ENCODE results near the gene TSSK6.

Gene TSSK6

GRCh38 chr19:19532806-19533701, 17.7 kb upstream of the TSSK6 start:
- no peak overlapping the region for H3K27ac ChIP-seq

GRCh38 chr19:19531951-19532805, 16.8 kb upstream of the TSSK6 start:
- Histone ChIP-seq H3K27ac (no peak overlapping the region), H3K4me3 (no peak overlapping the region)

More at GRCh38 chr19:19532806-19533701, 17.7 kb upstream of the TSSK6 start:
- no peak overlapping the region for H3K4me3 ChIP-seq

DNA sequence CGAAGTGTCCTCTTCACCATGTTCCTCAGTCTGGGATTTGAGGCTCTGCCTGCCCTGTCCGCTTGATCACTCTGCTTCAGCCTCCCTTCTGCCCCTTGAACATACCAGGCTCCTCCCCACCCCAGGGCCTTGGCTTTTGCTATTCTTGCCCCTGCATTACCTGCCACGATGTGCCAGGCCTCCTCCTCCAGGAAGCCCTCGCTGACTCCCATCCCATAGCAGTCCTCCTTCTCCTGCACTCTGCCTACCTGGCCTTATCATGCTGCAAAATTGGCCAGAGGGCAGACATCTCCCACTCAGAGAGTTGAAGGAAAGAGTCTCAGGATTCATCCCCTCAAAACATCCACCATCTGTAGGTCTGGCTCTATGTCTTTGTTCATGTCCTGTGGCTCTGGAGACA, 15.5 kb upstream of the TSSK6 start:
- H3K27ac ChIP-seq = peak overlapping the region in 1 of 21 experiments; percentile 10

DNA sequence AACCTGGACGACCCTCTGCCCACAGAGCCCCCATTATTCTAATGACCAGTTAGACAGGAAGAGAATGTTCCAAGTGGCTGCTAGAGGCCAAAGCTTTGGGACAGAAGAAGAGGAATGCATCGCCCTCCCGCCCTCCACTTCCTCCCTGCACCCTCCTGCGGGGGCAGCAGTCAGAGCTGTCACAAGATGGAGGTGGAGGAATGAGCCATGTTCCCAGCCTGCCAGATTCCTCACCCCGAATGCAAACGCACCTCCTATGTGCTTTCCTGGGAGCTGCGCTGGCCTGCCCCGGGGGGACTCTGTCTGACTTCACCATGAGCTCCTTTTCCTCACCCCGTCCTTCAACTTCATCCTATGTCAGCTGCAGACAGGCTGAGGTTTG, 15.1 kb upstream of the TSSK6 start:
- H3K27ac ChIP-seq = no peak overlapping the region
- no peak overlapping the region for H3K4me3 ChIP-seq

More for the DNA sequence above, 15.5 kb upstream of the TSSK6 start:
- no peak overlapping the region for H3K4me3 ChIP-seq

GRCh38 chr19:19529783-19530422, 14.6 kb upstream of the TSSK6 start:
- no peak overlapping the region for H3K27ac ChIP-seq
- no peak overlapping the region for H3K4me3 ChIP-seq

DNA sequence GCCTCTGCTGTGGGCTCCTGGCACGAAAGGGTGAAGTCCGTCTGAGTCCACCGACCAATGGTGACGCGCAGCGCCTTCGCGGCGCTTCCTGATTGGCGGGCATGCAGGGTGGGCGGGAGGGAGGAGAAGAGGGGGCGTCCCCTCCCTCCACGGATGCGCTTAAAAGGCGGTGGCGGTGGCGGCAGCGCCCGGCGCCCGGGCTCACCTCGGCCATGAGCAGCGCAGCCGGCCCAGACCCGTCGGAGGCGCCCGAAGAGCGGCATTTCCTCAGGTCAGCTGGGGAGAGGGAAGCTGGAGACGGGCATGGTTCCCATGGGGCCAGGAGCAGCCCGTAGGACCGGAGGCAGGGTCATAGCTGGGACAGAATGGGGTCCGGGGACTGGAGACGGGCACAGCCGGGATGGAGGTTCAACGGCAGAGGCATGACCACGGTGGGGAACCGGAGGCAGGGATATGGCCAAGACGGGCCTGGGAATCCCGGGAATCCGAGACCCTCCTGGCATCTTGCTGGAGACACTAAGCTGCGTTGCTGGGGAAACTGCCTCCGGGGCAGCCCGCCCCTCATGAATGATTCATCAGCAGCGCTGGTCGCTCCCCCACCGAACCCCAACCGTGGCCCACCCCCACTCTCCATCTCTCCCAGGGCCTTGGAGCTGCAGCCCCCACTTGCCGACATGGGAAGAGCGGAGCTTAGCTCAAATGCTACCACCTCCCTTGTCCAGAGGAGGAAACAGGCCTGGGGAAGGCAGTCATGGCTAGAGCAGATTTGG, 13.6 kb upstream of the TSSK6 start, which contains the start of gene YJEFN3:
YJEFN3 (plus strand) TSS at position 191 of the 770 bp plus-strand sequence; CDS start at position 213, 22 bp downstream.
- Histone ChIP-seq H3K4me3 (no peak within 1 kb of the TSS), H3K27ac (no peak within 1 kb of the TSS)

DNA sequence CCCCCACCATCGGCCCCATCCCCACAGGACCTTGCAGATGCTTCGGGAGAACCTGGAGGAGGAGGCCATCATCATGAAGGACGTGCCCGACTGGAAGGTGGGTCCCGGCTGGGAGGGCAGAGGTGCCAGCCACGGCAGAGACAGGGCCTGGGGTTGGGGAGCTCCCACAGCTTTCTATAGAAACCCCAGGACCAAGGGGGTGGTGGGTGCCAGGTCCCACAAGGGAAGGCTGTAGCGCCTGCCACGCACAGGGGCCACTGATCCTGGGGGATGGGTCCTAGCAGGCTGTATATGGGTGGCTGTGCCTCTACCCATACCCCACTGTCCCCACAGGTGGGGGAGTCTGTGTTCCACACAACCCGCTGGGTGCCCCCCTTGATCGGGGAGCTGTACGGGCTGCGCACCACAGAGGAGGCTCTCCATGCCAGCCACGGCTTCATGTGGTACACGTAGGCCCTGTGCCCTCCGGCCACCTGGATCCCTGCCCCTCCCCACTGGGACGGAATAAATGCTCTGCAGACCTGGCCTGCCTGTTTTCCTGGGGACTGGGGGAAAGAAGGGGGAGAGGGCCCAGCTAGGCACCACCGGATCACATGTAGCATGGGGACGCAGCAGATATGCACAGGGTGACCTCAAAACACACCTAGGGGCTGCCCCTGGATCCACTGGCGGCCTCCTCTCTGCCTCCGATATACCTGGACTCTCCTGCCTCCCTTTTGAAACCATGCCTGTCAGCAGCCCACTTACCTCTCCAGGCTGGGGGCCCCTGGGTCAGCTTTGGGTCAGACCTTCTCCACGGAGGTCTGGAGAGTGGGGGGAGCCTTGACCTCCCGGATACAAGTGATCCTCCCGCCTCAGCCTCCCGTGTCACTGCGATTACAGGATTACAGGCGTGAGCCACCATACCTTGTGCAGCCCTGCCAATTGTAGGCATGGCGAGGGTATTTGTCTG, 12.6 kb upstream of the TSSK6 start:
- Histone ChIP-seq H3K4me3 (no peak overlapping the region), H3K27ac (no peak overlapping the region)

GRCh38 chr19:19527371-19527656, 12.0 kb upstream of the TSSK6 start:
- Histone ChIP-seq H3K4me3 (no peak overlapping the region), H3K27ac (no peak overlapping the region)

DNA sequence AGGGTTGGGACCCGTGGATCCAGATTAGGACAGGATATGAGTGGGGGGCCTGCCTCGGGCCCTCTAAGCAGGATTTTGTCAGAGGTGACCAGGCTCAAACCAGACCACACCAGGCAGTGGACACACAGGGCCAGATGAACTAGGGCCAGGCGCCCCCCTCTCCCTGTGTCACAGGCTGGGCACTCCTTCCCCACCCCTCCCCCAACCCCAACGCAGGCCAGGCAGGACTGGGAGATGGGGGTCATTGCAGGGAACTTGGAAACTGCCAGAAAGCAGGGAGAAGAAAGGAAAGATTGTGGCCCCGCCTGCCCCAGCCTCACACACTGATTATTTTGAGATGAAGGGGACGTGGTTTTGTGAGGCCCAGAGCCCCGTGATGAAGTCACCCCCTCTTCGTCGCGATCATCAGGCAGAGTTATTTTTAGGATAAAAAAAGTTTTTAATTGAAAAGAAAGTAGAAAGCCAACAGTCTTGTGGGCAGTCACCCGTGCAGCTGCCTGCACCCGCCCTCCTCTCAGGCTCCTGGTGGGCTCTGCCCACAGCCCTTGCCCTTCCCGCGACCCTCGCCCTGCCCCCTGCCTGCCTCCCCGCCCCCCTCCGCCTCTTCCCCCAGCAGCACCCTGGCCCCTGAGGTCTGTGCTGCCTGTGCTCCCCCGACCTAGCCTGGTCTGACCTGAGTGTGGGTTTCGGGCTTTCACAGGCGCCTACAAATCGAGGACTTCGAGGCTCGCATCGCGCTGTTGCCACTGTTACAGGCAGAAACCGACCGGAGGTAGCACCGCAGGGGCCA, 11.4 kb upstream of the TSSK6 start:
- H3K27ac ChIP-seq = no peak overlapping the region
- H3K4me3 ChIP-seq = no peak overlapping the region

GRCh38 chr19:19525611-19526380, 10.4 kb upstream of the TSSK6 start:
- H3K27ac ChIP-seq = no peak overlapping the region

GRCh38 chr19:19524053-19524452, 8.7 kb upstream of the TSSK6 start:
- Histone ChIP-seq H3K27ac (no peak overlapping the region), H3K4me3 (no peak overlapping the region)

More at GRCh38 chr19:19525611-19526380, 10.4 kb upstream of the TSSK6 start:
- no peak overlapping the region for H3K4me3 ChIP-seq

DNA sequence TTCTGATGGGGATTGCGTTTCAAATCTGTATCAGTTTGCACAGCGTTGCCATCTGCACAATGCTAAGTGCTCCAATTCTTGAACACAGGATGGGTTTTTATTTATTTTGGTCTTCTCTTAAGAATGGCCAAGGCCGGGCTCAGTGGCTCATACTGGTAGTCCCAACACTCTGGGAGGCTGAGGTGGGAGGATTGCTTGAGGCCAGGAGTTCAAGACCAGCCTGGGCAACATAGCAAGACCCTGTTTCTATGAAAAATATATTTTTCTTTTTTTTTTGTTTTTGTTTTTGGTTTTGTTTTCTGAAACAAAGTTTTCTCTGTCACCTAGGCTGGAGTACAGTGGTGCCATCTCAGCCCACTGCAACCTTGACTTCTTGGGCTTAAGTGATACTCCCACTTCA, 7.8 kb upstream of the TSSK6 start:
- H3K4me3 ChIP-seq = no peak overlapping the region
- H3K27ac ChIP-seq = no peak overlapping the region

- no peak overlapping the region for H3K4me3 ChIP-seq
- no peak overlapping the region for H3K27ac ChIP-seq
Observed at GRCh38 chr19:19520989-19521388, 5.6 kb upstream of the TSSK6 start.

DNA sequence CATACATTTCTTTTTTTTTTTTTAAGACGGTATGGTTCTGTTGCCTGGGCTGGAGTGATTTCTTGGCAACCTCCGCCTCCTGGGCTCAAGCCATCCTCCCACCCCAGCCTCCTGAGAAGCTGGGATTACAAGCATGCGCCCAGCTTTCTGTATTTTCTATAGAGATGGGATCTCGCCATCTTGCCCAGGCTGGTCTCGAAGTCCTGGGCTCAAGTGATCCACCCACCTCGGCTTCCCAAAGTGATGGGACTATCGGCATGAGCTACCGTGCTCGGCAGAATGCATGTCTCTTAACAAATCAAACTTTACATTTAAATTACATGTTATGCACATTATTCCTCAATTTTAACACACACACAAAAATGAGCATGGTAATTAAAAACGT, 1.9 kb upstream of the TSSK6 start:
- H3K4me3 ChIP-seq = peak overlapping the region in 3 of 7 experiments; percentile 69 to 73 (median 71)
- peak overlapping the region in 1 of 21 experiments; percentile 88 for H3K27ac ChIP-seq

- Histone ChIP-seq H3K27ac (peak within 1 kb of the TSS; percentile 7 to 92 (median 87)), H3K4me3 (peak within 1 kb of the TSS; percentile 48 to 74 (median 71))
Observed at GRCh38 chr19:19515642-19516519, 533 bp upstream of the TSSK6 start, which contains the start of gene NDUFA13. TSS of gene NDUFA13 (plus strand) at chr19:19516225. CDS start at chr19:19516239, 14 bp downstream.

DNA sequence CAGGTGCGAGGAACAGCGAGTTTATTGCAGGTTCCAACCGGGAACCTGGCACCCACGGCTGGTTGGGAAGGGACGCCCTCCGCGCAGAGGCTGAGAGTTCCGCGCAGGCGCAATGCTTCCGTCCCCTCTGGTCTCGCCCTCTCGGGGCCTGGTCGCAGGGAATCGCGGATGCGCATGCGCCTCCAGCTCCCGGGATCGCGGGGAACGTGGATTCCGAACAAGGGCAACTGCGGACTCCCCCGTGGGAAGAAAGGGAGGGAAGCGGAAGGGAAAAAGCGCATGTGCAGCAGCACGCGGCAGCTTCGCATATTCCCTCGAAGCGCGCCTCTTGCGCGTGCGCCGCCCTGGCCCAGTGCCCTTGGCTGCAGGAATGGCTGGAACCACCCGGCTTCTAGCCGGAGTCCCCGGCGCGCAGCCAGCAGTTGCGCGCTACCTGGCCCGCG, 1.1 kb downstream of the TSSK6 start:
- Histone ChIP-seq H3K4me3 (no peak overlapping the region), H3K27ac (no peak overlapping the region)

Data from skin epidermis (tissue), 12 donors.